Stimulated activated CD8-positive, alpha-beta memory T cell treated with anti-CD3 and anti-CD28 coated beads, Interleukin-4, amount 100 ng/mL, for 1 hour (primary cell): ENCODE data around the gene LARGE1.

Experiments
- DNase-seq, 2 donors: peaks; one replicate each; pipeline ENCODE4 v3.0.0-alpha.2; 2020; ENCODE audit warnings: low read depth in 2 of 2, low spot score in 1 of 2

LARGE1 gene

GRCh38 chr22:33669746-33670145 lies 250.5 kb downstream of the LARGE1 start:
- no peak for DNase-seq

DNA sequence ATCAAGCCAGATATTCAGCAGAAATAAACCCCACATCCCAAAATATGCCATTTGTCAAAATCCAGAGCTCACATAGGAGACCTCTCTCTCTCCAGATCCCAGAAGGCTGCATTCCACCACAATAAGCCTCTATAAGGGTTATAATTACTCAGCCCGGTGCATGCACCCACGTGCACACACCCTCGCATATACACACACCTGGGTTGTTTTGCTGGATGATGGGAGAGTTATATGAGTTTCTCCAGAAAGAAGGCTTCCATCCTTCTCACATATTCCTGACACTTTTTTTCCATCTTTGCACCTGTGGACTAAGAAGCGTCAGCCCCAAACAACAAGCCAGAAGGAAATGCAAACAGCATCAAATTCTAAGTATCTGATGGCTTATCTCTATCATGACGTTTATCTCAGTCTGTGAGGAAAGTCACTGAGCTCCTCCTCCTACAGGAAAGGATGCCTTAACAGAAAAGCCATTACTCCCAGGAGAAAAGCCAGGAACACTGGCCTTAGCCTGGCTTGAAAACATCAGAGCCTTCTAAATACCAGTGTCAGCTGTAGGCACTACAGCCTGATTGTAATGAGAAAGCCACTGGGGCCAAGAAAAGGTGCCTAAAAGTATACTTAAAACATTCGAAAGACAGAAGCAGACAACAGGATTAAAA lies 253.2 kb downstream of the LARGE1 start:
- no peak for DNase-seq

DNA sequence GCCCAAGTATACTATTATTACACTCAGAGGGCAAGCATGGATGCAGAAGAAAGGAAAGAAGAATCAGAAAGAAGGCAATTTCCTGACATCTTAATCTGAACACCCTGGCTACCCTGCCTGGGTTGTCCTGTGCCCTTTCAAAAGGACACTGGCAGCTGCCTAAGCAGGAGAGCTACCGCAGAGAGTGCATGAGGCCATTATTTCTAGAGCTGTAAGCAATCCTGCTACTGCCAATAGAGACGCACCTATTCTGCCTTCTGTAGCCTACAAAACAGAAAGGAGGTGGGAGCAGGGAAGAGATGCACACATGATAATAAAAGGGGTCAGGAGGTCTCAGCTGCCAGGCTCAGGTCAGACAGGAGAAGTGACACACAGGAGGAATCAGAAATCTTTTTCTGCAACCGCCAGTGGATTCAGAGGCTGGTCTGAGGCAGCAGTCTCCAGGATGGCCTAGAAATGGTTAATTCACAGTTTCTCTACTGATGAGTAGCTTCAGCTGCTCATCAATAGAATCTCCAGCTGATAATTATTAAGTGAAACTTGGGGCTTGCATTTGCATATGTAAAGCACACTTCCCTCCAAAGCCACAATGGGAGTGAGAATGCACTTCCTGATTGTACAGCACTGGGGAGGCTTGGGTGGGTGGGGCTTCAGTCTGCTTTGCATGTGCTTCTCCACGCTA lies 253.9 kb downstream of the LARGE1 start:
- DNase-seq: no peak

- no peak for DNase-seq
Measured at GRCh38 chr22:33659448-33659847, 260.8 kb downstream of the LARGE1 start.

DNA sequence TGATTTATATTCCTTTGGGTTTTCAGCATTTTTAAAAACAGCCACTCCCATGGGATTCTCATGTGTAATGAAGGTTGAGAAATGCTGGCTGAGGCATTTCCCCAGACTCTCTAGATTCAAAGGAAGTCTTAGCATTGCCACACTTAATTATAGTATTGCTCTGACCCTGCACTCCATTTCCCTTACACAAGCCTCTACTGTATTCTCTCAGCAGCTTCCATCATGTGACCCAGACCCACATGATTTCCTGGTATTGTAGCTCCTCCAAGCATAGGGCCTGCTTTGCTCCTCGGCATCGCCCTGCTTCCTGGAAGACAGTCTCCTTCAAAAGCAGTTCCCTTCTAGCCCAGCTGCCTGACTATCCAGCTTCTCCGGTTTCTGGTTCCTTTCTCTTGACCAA lies 261.5 kb downstream of the LARGE1 start:
- DNase-seq: no peak

DNA sequence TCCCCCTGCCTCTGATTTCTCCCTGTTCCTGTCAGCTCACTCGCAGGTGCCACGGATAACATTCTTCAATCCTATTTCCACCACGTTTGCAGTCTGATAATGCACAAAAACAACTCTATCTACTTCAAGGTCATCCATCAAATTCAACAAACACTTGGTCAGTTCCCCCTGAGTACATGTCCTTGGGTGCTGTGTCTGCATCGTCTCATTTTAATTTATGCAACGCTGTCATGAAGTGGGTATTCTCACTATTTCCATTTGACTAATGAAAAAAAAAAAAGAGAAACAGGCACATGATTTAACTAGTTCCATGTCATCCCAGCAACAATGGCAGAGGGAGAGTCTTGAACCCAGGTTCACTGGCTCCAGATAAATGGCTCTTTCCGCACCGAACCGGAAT lies 262.6 kb downstream of the LARGE1 start:
- no peak for DNase-seq

- DNase-seq: no peak
Measured at GRCh38 chr22:33656808-33657628, 263.3 kb downstream of the LARGE1 start.

DNA sequence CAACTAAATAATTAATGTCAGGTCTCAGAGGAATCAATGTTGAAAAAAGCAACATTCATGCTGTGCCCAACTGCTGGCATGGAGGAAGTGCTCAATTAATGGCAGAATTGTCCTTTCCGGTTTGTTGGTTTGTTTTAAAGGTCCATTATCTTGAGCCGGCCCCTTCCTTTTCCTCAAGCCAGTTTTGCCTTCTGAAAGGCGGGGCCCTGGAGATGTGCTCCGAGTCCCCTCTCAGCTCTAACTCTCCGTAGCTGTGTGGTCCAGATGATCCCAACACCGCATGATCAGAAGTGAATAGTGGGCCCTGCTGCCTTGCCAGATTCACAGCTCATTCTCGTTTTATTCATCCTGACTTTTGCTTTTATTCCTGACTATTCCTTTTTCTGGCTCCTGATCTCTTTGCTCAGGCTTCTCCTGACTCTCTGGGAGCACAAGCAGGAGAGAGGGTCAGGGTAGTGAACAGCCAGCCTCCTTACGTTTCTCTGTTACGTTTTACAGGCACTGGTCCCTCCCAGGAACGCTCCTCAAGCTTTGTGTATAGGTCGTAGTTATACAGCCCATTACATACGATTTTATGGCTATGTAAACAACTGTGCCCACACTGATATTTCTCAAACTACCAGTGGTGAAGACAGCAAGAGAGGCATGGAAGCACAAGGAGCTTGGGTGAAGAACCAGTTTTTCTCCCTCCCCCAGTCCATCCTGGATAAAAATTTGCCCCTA lies 265.9 kb downstream of the LARGE1 start:
- DNase-seq: no peak

- no peak for DNase-seq
Measured at GRCh38 chr22:33653532-33654063, 266.7 kb downstream of the LARGE1 start.

- DNase-seq: no peak
Measured at GRCh38 chr22:33652615-33653014, 267.7 kb downstream of the LARGE1 start.

GRCh38 chr22:33650244-33650643 lies 270.0 kb downstream of the LARGE1 start:
- DNase-seq: no peak

- no peak for DNase-seq
Measured at GRCh38 chr22:33648478-33648877, 271.8 kb downstream of the LARGE1 start.

DNA sequence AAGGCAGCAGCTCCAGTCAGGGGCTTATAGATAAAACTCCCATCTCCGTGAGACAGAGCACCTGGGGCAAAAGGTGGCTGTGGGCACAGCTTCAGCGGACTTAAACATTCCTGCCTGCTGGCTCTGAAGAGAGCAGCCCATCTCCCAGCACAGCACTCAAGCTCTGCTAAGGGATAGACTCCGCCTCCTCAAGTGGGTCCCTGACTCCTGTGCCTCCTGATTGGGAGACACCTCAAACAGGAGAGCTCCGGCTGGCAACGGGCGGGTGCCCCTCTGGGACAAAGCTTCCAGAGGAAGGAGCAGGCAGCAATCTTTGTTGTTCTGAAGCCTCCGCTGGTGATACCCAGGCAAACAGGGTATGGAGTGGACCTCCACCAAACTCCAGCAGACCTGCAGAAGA lies 279.4 kb downstream of the LARGE1 start:
- no peak for DNase-seq

DNA sequence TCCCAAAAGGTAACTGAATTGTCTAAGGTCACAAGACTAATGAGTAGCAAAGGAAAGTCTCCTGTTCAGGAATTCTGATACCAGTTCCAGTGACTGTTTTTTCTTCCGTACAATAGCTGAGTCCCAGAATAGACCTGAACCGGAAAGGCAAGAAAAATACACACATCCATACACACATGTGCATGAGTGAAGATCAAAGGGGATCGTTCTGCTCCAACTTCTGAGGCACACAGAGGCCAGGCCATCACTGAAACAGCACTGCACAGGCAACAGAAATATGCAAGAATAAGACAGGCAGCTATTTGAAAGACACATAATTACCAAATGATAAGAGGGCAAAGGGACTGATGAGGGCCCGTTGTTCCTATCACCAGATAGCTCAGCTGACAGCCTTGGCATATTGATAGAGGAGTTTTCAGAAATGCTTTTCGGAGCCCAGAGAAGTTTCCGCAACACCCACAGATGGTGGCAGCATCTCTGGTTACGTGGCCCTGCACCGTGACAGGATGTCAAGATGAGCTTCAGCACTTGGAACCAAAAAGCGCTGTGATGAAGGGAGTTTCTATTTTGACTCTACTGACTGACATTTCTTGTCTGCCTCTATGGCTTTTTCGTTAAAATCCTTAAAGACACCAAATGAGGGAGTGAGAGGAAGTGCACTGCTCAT lies 280.6 kb downstream of the LARGE1 start:
- no peak for DNase-seq

- no peak for DNase-seq
Measured at GRCh38 chr22:33635766-33636165, 284.5 kb downstream of the LARGE1 start.

GRCh38 chr22:33631777-33632176 lies 288.5 kb downstream of the LARGE1 start:
- DNase-seq: no peak

DNA sequence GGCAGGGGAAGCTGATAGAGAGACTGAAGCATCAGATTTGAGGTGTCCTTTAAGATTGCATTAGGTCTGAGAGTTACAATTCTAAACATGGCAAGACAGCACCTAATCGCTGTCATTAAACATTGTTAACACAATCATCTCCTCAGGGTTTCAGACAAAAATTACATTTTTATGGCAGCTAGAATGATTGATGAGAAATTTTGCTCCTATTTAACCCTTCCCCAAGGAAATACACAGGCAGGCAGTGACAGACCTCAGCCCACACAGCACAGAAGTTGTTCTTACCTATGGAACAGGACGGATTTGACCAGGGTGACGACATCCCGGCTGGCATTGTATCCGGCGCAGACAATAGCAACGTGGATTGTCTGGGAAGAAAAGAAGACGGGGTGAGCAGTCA lies 294.3 kb downstream of the LARGE1 start:
- no peak for DNase-seq

DNA sequence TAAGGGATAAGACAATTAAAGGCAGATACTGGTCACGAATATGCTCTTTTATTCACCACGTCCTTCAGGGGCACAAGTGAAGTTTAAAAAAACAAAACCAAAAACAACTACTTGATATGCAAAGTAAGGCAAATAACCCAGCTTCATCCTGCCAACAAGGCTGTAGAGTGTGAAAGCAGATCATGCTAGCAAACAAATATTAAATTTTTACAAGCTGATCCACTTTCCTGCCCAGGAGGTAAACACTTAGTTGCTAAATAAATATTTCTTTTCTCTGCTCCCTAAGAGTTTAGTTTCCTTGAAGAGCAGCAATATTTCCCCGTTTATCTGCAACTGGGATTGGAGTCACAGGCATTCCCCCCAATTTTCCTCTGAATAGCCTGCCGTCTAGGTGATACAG lies 300.2 kb downstream of the LARGE1 start:
- no peak for DNase-seq

DNA sequence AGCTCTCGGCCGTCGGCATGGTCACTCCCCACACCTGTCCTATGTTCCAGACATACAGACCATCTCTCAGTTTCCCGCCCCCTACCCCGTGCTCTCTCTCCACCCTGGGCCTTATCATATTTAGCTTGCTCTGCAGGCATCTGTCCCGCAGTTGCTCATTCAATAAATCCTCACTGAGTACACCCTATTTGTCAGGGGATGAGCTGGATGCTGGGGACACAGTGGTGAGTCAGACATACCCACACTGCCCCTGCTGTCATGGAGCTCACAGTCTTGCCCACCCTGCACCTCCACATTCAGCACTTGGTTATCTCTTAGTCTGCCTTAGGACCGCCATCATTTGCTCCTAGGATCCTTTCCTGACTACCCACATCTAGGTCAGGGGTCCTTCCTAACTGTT lies 313.8 kb downstream of the LARGE1 start:
- no peak for DNase-seq

- DNase-seq: no peak
Measured at GRCh38 chr22:33605666-33606065, 314.6 kb downstream of the LARGE1 start.

GRCh38 chr22:33605221-33605620 lies 315.1 kb downstream of the LARGE1 start:
- no peak for DNase-seq
